Gastroesophageal sphincter (tissue), 4 donors: ENCODE data around the gene C5orf58. TPM values are rescaled to one million over a fixed set of nuclear protein-coding genes. Genes with fewer than 3 reads are reported as not detected.
"Not testable (repeated sequence)": the region's sequence is repeated elsewhere in the genome, so short reads cannot be mapped to it uniquely, and the experiment has no call there.

Experiments
- ATAC-seq: fragments of 150-250 bp; one replicate; pipeline ENCODE4 v1.9.1; 2016; ENCODE audit warnings: mild to moderate bottlenecking, moderate library complexity
- H3K27ac ChIP-seq, 4 donors: fragments of 200-600 bp; sonication (generic) in 3 of 4; 1 replicate in 3 of 4; 2 replicates in 1 of 4; pipeline ENCODE4 v1.5.1; 2016 to 2019
- H3K27me3 ChIP-seq: fragments of 200-600 bp; sonication (generic); one replicate; pipeline ENCODE4 v1.5.1; 2019
- H3K36me3 ChIP-seq, 2 donors: fragments of 200-600 bp; sonication (generic); one replicate each; pipeline ENCODE4 v1.5.1; 2019; ENCODE audit warnings: control low read depth in 1 of 2
- H3K4me1 ChIP-seq, 3 donors: fragments of 200-600 bp; sonication (generic); 1 replicate in 2 of 3; 2 replicates in 1 of 3; pipeline ENCODE4 v1.5.1; 2016 to 2019; ENCODE audit warnings: control low read depth in 2 of 3
- H3K4me3 ChIP-seq, 2 donors: fragments of 200-600 bp; sonication (generic); one replicate each; pipeline ENCODE4 v1.5.1; 2019; ENCODE audit warnings: mild to moderate bottlenecking in 1 of 2, moderate library complexity in 1 of 2
- H3K9me3 ChIP-seq, 3 donors: fragments of 200-600 bp; sonication (generic); one replicate each; pipeline ENCODE4 v1.5.1; 2017 to 2019; ENCODE audit warnings: control low read depth in 2 of 3
- EP300 ChIP-seq: sonication (generic); formaldehyde crosslinking; IDR thresholded peaks from one replicate; pipeline ENCODE4 v1.6.1; 2017; ENCODE audit warnings: antibody characterized with exemption, mild to moderate bottlenecking
- POLR2A ChIP-seq, 2 donors: fragments of 450-650 bp; IDR thresholded peaks; one replicate each; pipeline ENCODE4 v1.6.1; 2017; ENCODE audit warnings: antibody characterized with exemption in 2 of 2, mild to moderate bottlenecking in 2 of 2, moderate library complexity in 1 of 2
- POLR2AphosphoS5 ChIP-seq: sonication (generic); formaldehyde crosslinking; IDR thresholded peaks from one replicate; pipeline ENCODE4 v1.6.1; 2017; ENCODE audit warnings: antibody characterized with exemption
- WGBS, 2 donors: methylation state at CpG; one replicate each; pipeline ENCODE4 v1.1.5; 2018; ENCODE audit warnings: low coverage in 1 of 2; 5-methylcytosine and 5-hydroxymethylcytosine counted together
- total RNA-seq, 4 donors: library from RNA; depleted of rRNA; stranded (reverse); fragments of >200 nt; gene quantifications; one replicate each; pipeline ENCODE4 v1.1.0, GENCODE V29; 2016
- TF ChIP-seq, protein P1 (sequence below), 4 experiments: fragments of 200-600 bp in 2 of 4; fragments of 450-650 bp in 2 of 4; sonication (generic) in 1 of 4; IDR thresholded peaks; one replicate each; pipeline ENCODE4 v1.5.1; 2017 to 2019; ENCODE audit warnings: antibody characterized with exemption in 4 of 4, mild to moderate bottlenecking in 2 of 4, moderate library complexity in 2 of 4

Gene C5orf58
- total RNA-seq, 4 donors from 2014 or later = not detected

- no peaks in the 10 kb centered on the region for H3K27me3 ChIP-seq
- no peaks in the 10 kb centered on the region for H3K36me3 ChIP-seq
- TF ChIP-seq EP300 (no peak), POLR2A (IDR thresholded peaks at IDR 0.05) (no peak), POLR2AphosphoS5 (no peak)
- TF ChIP-seq, protein P1, sequence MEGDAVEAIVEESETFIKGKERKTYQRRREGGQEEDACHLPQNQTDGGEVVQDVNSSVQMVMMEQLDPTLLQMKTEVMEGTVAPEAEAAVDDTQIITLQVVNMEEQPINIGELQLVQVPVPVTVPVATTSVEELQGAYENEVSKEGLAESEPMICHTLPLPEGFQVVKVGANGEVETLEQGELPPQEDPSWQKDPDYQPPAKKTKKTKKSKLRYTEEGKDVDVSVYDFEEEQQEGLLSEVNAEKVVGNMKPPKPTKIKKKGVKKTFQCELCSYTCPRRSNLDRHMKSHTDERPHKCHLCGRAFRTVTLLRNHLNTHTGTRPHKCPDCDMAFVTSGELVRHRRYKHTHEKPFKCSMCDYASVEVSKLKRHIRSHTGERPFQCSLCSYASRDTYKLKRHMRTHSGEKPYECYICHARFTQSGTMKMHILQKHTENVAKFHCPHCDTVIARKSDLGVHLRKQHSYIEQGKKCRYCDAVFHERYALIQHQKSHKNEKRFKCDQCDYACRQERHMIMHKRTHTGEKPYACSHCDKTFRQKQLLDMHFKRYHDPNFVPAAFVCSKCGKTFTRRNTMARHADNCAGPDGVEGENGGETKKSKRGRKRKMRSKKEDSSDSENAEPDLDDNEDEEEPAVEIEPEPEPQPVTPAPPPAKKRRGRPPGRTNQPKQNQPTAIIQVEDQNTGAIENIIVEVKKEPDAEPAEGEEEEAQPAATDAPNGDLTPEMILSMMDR (IDR thresholded peaks at IDR 0.05) = no peak
- peaks cover 0 to 21% (median 0%) of the 10 kb centered on the region in 3 donors for H3K4me1 ChIP-seq
- H3K9me3 ChIP-seq = no peaks in the 10 kb centered on the region
- ATAC-seq = peak; percentile 47
- 45 to 49% methylated on average over 6 of the region's 6 CpGs for WGBS, 2 donors
- no peak overlapping the region for H3K4me3 ChIP-seq
- H3K27ac ChIP-seq = peak overlapping the region in 1 of 4 donors; percentile 38
Observed at GRCh38 chr5:170228762-170229435, 3.9 kb upstream of the C5orf58 start.

DNA sequence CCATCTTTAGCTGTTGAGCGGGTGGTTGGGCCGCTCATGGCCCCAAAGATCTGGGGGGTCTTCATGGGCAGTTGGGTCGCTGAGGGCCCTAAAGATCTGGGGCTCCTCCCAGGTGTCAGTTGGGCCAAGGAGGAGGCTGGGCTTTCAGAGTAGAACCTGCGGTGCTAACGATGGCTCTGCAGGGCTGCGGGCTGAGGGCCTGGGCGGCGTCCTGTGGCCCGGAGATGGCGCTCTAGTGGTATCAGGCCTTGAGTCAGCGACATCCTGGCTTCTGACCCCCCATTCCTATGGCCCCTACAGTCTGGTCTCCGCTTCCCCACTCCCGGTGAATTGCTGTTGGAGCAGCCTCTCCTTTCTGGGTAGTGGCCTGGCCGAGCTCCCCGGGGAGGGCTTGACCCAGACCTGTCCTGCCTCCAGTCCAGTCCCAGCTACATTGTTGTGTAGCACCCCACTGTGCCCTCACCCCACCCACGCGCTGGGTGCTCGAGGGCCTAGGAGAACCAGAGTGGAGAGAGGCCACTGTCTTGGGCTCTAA, 640 bp downstream of the C5orf58 start:
- ATAC-seq = no peak
- Histone ChIP-seq H3K27me3 (no peaks in the 10 kb centered on the region), H3K4me1 (peaks cover 0 to 15% (median 0%) of the 10 kb centered on the region in 3 donors), H3K27ac (no peak overlapping the region), H3K36me3 (no peaks in the 10 kb centered on the region), H3K9me3 (no peaks in the 10 kb centered on the region), H3K4me3 (no peak overlapping the region)
- TF ChIP-seq, protein P1 (IDR thresholded peaks at IDR 0.05) = no peak
- TF ChIP-seq POLR2AphosphoS5 (no peak), EP300 (no peak), POLR2A (IDR thresholded peaks at IDR 0.05) (no peak)
- 80 to 100% methylated on average over 1 to 6 of the region's 18 CpGs for WGBS, 2 donors

DNA sequence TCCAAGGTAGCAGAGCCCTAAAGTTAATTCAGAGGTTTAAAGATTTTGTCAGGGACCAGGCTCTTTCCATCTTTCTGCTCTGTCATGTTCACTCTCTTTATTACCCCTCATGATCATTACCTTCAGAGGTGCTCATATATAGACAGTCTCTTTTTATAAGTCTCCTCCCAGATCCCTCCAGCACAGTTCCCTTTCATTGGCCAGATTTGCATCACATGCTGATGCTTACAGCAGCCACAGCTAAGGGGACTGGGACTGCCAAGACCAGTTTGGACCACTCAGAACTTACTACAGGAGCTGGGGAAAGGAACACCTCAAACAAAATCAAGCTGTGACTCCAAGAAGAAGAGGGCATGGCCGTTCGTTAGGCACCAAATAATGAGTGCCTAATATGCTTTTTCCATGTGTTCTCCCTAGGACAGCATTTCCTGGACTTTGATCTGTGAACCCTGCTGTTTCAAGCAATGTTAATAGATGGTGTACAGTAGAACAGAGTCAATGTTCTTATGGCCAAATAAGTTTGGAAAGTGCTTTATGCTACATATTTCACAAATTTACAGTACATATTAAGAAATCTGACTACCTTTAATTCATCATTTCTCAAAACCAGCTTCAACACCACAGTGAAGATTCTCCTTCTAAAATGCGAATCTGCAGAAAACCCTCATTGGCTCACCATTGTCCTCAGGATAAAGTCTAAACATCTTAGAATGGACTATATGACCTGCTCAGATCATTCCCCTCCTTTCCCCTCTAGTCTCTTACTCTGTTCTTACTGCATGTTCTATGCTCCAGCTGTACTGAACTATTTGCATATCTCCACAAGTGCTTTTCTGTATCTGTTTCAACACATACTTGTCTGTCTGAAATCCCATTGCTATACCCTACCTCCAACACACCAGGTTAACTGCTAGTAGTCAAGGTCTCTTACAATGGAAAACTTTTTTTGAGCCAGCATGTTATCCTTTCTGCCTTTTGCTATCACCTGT, 3.4 kb downstream of the C5orf58 start:
- 76 to 100% methylated on average over 1 to 3 of the region's 3 CpGs for WGBS, 2 donors
- no peak overlapping the region for H3K27ac ChIP-seq
- no peaks in the 10 kb centered on the region for H3K27me3 ChIP-seq
- no peak for ATAC-seq
- no peaks in the 10 kb centered on the region for H3K9me3 ChIP-seq
- H3K4me3 ChIP-seq = no peak overlapping the region
- no peak for TF ChIP-seq POLR2AphosphoS5
- TF ChIP-seq POLR2A (IDR thresholded peaks at IDR 0.05) = no peak
- TF ChIP-seq, protein P1 (IDR thresholded peaks at IDR 0.05) = no peak
- TF ChIP-seq EP300 = no peak
- no peaks in the 10 kb centered on the region for H3K36me3 ChIP-seq
- H3K4me1 ChIP-seq = peaks cover 0 to 8% (median 5%) of the 10 kb centered on the region in 3 donors

- no peaks in the 10 kb centered on the region for H3K9me3 ChIP-seq
- WGBS, 2 donors = 15 to 43% methylated on average over 1 of the region's 1 CpG
- peaks cover 0 to 8% (median 5%) of the 10 kb centered on the region in 3 donors for H3K4me1 ChIP-seq
- H3K27ac ChIP-seq = peak overlapping the region; percentile 60 to 72 (median 65)
- no peaks in the 10 kb centered on the region for H3K27me3 ChIP-seq
- no peaks in the 10 kb centered on the region for H3K36me3 ChIP-seq
- TF ChIP-seq EP300 = no peak
- TF ChIP-seq POLR2AphosphoS5 = no peak
- no peak overlapping the region for H3K4me3 ChIP-seq
- peak; percentile 80 for ATAC-seq
Observed at GRCh38 chr5:170238456-170239196, 5.8 kb downstream of the C5orf58 start.

- not testable (repeated sequence) for H3K4me1 ChIP-seq, H3K4me3 ChIP-seq, H3K36me3 ChIP-seq, H3K27ac ChIP-seq, ATAC-seq, H3K9me3 ChIP-seq, H3K27me3 ChIP-seq
- WGBS, 2 donors = 86 to 100% methylated on average over 1 to 2 of the region's 23 CpGs
Observed at GRCh38 chr5:170245436-170245835, 12.7 kb downstream of the C5orf58 start.
